Stimulated activated CD8-positive, alpha-beta memory T cell treated with anti-CD3 and anti-CD28 coated beads, Interleukin-4, amount 100 ng/mL, for 24 hours (primary cell): ENCODE results near the gene SBNO2.
A peak's percentile ranks its signal among the peaks of the same experiment; 100 is the strongest.
"Not testable (repeated sequence)": the region's sequence is repeated elsewhere in the genome, so short reads cannot be mapped to it uniquely, and the experiment has no call there.

Experiments
- DNase-seq: peaks from one replicate; pipeline ENCODE4 v3.0.0-alpha.2; 2020; ENCODE audit warnings: low read depth

Gene SBNO2

DNA sequence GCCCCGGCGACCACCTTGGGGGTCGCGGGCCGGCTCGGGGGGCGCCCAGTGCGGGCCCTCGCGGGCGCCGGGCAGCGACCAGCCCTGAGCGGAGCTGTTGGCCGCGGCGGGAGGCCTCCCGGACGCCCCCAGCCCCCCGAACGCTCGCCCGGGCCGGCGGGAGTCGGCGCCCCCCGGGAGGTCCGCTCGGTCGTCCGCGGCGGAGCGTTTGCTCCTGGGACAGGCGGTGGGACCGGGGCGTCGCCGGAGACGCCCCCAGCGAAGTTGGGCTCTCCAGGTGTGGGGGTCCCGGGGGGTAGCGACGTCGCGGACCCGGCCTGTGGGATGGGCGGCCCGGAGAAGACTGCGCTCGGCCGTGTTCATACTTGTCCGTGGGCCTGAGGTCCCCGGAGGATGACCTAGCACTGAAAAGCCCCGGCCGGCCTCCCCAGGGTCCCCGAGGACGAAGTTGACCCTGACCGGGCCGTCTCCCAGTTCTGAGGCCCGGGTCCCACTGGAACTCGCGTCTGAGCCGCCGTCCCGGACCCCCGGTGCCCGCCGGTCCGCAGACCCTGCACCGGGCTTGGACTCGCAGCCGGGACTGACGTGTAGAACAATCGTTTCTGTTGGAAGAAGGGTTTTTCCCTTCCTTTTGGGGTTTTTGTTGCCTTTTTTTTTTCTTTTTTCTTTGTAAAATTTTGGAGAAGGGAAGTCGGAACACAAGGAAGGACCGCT lies 32.2 kb upstream of the SBNO2 start:
- DNase-seq: no peak

DNA sequence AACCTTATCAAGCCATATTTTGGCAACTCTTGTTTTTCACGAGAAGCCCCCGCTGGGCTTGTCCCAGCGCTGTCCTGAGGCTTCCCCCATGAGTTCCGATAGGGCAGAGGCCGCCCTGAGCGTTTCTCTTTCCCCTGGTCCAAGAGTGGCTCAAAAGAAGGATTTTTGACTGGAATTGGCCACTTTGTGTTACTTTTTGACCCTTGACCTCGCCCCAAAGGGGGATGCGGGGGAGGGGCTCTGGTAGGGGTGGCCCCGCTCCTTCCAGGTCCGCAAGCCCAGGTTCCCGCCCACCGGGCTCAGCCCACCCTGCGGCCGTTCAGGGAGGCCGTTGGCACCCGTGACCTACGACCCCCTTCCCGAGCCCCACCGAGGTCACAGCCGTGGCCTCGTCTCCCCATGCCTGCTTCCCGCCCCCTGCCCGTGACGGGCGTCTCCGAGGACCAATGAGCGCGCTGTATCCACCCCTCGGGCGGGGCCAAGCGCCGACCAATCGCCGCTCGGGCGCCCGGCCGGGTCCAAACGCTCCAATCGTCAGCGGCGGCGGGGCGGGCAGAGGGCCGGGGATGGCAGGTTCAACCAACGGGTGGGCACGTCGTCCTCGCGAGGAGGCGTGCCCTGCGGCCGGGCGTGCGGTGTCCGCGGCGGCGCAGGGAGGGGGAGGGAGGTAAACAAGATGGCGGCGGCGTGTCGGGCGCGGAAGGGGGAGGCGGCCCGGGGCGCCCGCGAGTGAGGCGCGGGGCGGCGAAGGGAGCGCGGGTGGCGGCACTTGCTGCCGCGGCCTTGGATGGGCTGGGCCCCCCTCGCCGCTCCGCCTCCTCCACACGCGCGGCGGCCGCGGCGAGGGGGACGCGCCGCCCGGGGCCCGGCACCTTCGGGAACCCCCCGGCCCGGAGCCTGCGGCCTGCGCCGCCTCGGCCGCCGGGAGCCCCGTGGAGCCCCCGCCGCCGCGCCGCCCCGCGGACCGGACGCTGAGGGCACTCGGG lies 31.3 kb upstream of the SBNO2 start, which contains the start of gene STK11:
Gene STK11, plus strand, starts transcription at position 665 of the 986 bp plus-strand sequence. CDS start 1,136 bp downstream, outside the sequence.
- peak; percentile 99 for DNase-seq

DNA sequence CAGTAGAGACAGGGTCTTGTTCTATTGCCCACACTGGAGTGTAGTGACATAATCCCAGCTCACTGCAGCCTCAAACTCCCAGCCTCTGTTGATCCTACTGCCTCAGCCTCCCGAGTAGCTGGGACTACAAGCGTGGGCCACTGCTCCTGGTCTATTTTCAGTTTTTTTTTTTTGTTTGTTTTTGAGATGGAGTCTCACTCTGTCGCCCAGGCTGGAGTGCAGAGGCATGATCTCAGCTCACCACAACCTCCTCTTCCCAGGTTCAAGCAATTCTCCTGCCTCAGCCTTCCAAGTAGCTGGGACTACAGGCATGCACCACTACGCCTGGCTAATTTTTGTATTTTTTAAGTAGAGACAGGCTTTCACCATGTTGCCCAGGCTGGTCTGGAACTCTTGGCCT lies 26.5 kb upstream of the SBNO2 start:
- not testable (repeated sequence) for DNase-seq

GRCh38 chr19:1199531-1199930 lies 25.5 kb upstream of the SBNO2 start:
- DNase-seq: no peak

- DNase-seq: peak; percentile 37
Measured at GRCh38 chr19:1189419-1189818, 15.4 kb upstream of the SBNO2 start.

GRCh38 chr19:1183543-1184172 lies 9.6 kb upstream of the SBNO2 start:
- no peak for DNase-seq

DNA sequence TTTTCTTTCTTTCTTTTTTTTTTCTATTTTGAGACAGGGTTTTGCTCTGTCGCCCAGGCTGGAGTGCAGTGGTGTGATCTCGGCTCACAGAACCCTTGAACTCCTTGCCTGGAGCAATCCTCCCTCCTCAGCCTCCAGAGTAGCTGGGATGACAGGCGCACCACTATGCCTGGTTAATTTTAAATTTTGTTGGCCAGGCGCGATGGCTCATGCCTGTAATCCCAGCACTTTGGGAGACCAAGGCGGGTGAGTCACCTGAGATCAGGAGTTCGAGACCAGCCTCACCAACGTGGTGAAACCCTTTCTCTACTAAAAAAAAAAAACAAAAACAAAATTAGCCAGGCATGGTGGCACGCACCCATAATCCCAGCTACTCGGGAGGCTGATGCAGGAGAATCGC lies 8.7 kb upstream of the SBNO2 start:
- no peak for DNase-seq

GRCh38 chr19:1182068-1182467 lies 8.0 kb upstream of the SBNO2 start:
- no peak for DNase-seq

GRCh38 chr19:1181606-1182005 lies 7.5 kb upstream of the SBNO2 start:
- no peak for DNase-seq

GRCh38 chr19:1177322-1178114 lies 3.5 kb upstream of the SBNO2 start:
- DNase-seq: no peak

- no peak for DNase-seq
Measured at GRCh38 chr19:1173159-1173844, 766 bp downstream of the SBNO2 start.

- no peak for DNase-seq
Measured at GRCh38 chr19:1172353-1173158, 1.5 kb downstream of the SBNO2 start.

DNA sequence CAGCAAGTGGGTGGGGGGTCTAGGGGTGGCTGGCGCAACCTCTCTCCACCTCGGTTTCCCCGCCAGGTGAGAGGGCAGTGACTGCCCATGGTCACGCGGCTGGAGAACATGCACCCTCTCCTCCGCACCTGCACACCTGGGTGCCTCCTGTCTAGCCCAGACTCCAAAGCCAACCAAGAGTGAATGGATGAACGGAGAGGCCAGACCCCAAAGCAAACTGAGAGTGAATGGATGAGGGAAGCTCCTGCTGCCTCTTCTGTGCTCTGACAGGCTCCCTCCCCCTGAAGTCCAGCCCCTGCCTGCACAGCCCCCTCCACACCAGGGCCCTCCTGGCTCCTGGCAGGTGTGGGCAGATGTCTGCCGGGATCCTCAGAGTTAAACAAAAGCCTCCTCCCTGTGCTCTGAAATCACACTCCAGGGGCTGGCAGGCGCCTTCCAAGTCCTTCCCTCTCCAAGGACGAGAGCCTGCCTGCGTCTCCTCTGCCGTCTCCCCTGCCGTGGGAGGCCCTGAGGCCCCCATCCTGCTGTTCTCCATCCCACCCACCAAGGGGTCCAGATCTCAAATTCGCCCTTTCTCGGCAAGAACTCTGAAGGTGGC lies 2.2 kb downstream of the SBNO2 start:
- DNase-seq: no peak

DNA sequence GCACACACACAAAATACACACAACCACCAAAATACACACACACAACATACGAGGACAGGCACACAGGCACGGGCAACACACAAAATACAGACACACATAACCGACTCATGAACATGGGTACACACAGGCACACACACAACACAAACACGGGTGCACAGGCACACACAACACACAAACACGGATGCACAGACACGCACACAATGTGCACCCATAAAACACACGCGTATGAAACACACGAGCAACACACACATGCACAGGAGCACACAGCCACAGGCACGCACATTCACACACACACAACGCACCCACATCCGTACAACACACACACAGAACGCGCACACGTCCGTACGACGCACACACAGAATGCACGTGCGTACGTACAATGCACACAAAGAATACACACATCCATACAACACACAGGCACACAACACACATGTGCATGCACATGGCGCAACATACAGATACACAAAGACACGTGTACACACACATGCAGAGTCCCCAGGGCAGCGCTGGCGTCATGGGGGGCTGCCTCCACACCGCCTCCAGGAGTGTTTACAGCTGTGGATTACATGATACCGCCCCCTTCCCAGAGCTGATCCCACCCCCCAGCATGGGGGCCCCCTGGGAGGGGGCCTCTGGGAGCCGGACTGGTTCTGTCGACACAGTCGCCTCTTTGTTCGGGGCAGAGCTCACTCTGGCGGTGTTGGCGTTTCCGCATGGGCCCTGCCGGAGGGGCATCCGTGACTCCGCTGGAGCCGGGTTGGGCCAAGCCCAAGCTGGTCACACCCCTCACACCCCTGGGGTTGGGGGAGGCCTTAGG lies 2.9 kb downstream of the SBNO2 start:
- no peak for DNase-seq

GRCh38 chr19:1169921-1170885 lies 3.9 kb downstream of the SBNO2 start:
- DNase-seq: no peak

- DNase-seq: no peak
Measured at GRCh38 chr19:1169411-1169791, 4.7 kb downstream of the SBNO2 start.

DNA sequence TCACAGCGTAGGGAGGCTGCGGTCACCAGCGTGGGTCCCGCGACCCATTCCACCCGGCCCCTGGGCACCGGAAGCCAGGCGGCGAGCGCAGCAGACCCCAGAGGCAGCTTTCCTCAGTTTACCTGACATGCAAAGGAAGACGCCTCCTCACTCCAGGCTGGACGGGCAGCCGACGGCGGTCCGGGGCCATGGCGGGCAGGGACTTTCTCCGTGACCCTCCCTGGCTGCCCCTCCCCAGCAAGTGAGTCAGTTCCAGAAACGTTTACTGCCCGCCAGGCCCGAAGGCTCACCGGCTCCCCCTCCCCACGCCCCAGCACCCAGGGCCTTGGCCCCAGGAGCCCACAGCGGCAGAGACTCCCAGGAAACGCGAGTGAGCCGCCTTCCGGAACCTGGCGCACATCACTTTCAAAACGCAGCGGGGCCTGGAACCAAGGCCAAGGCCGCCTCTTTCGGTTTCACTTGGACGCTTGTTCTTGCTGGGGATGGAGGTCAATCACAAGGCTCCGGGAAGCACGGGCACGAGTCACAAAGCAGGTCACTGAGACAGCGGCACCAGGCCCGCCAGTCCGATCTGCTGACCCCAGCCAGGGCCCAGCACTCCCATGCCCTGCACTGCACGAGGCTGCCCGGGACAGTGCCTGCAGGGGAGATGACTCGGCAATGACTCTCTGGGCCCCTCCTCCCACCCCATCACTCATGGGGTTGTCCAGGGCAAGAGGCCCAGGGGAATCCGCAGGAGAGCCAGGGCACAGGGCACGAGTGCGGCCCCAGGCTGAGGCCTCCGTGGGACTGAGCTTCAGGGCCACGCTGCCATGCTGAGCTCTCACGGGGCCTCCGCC lies 5.3 kb downstream of the SBNO2 start:
- no peak for DNase-seq
